ENCODE measurements around the gene UBE2M. TPM values are rescaled to one million over a fixed set of nuclear protein-coding genes. Genes with fewer than 3 reads are reported as not detected.

Gene UBE2M
- total RNA-seq, 1 experiment from 2014 or later = 243 TPM

- ChIA-PET POLR2A (ENCODE audit: unreplicated experiment) (no interaction called here), CTCF (no interaction called here)
- DNase-seq (no peak), ATAC-seq (no peak)
- TF ChIP-seq EZH2 (IDR thresholded peaks at IDR 0.05; ENCODE audit: low read length, unreplicated experiment) (no peak), EZH2phosphoT487 (IDR thresholded peaks at IDR 0.05; ENCODE audit: borderline replicate concordance, low read length) (no peak), CTCF (conservative IDR thresholded peaks at IDR 0.05; ENCODE audit: low read depth, low read length) (no peak)
- no peaks in the 10 kb centered on the region for H3K9me3 ChIP-seq (ENCODE audit: low read length)
- peaks cover 40% of the 10 kb centered on the region for H3K4me1 ChIP-seq (ENCODE audit: insufficient read depth, low read length)
- no peak overlapping the region for H3K27ac ChIP-seq (ENCODE audit: low read length)
- no peak overlapping the region for H3K9ac ChIP-seq (ENCODE audit: low read length)
- no peaks in the 10 kb centered on the region for H3K9me2 ChIP-seq (replicated peaks; ENCODE audit: low read length)
- intact Hi-C loops (cut with micrococcal nuclease) = no loop called here
- no peak overlapping the region for H2AFZ ChIP-seq (ENCODE audit: low read length)
- no peaks in the 10 kb centered on the region for H3K27me3 ChIP-seq (ENCODE audit: low read length)
- peaks cover 16% of the 10 kb centered on the region for H3K79me2 ChIP-seq (ENCODE audit: low read length)
- H3K4me3 ChIP-seq (ENCODE audit: low read length) = peak overlapping the region; percentile 64
- BruUV-seq (replicated peaks) = no TSS peak
- peaks cover 4% of the 10 kb centered on the region; the same call in 1 of the 2 replicates for H3K36me3 ChIP-seq (ENCODE audit: low read depth, low read length)
- H4K20me1 ChIP-seq (ENCODE audit: low read length) = no peaks in the 10 kb centered on the region
- peak overlapping the region; percentile 94 for H3K4me2 ChIP-seq (ENCODE audit: low read length)
- no peaks in the 10 kb centered on the region for H3F3A ChIP-seq (ENCODE audit: low read length, unreplicated experiment)
Measured at GRCh38 chr19:58561373-58562121, 3.1 kb upstream of the UBE2M start.

- H3K9me3 ChIP-seq (ENCODE audit: low read length) = no peaks in the 10 kb centered on the region
- CTCF ChIA-PET = no interaction called here
Measured at GRCh38 chr19:58560921-58561320, 2.5 kb upstream of the UBE2M start.

More at GRCh38 chr19:58560921-58561320, 2.5 kb upstream of the UBE2M start:
- intact Hi-C loops (cut with micrococcal nuclease) = no loop called here
- no peak overlapping the region for H3K27ac ChIP-seq (ENCODE audit: low read length)
- no peak for DNase-seq
- H2AFZ ChIP-seq (ENCODE audit: low read length) = no peak overlapping the region
- no peaks in the 10 kb centered on the region for H3F3A ChIP-seq (ENCODE audit: low read length, unreplicated experiment)
- no peak overlapping the region for H3K4me2 ChIP-seq (ENCODE audit: low read length)
- H3K4me3 ChIP-seq (ENCODE audit: low read length) = no peak overlapping the region
- H3K9ac ChIP-seq (ENCODE audit: low read length) = no peak overlapping the region
- no peak for ATAC-seq
- peaks cover 42% of the 10 kb centered on the region for H3K4me1 ChIP-seq (ENCODE audit: insufficient read depth, low read length)
- peaks cover 10% of the 10 kb centered on the region for H3K36me3 ChIP-seq (ENCODE audit: low read depth, low read length)
- POLR2A ChIA-PET (ENCODE audit: unreplicated experiment) = no interaction called here
- TF ChIP-seq EZH2 (IDR thresholded peaks at IDR 0.05; ENCODE audit: low read length, unreplicated experiment) (no peak), CTCF (conservative IDR thresholded peaks at IDR 0.05; ENCODE audit: low read depth, low read length) (no peak), EZH2phosphoT487 (IDR thresholded peaks at IDR 0.05; ENCODE audit: borderline replicate concordance, low read length) (no peak)
- no TSS peak for BruUV-seq (replicated peaks)
- H3K79me2 ChIP-seq (ENCODE audit: low read length) = peaks cover 23% of the 10 kb centered on the region
- no peaks in the 10 kb centered on the region for H3K9me2 ChIP-seq (replicated peaks; ENCODE audit: low read length)
- H4K20me1 ChIP-seq (ENCODE audit: low read length) = no peaks in the 10 kb centered on the region
- H3K27me3 ChIP-seq (ENCODE audit: low read length) = no peaks in the 10 kb centered on the region
